Measurements from ENCODE around the gene ZNF772. TPM values are rescaled to one million over a fixed set of nuclear protein-coding genes. Genes with fewer than 3 reads are reported as not detected.
"Not testable (repeated sequence)": the region's sequence is repeated elsewhere in the genome, so short reads cannot be mapped to it uniquely, and the experiment has no call there.

Gene ZNF772
- total RNA-seq = 13.8 to 15.5 TPM (median 14.0 TPM) in 3 replicates

DNA sequence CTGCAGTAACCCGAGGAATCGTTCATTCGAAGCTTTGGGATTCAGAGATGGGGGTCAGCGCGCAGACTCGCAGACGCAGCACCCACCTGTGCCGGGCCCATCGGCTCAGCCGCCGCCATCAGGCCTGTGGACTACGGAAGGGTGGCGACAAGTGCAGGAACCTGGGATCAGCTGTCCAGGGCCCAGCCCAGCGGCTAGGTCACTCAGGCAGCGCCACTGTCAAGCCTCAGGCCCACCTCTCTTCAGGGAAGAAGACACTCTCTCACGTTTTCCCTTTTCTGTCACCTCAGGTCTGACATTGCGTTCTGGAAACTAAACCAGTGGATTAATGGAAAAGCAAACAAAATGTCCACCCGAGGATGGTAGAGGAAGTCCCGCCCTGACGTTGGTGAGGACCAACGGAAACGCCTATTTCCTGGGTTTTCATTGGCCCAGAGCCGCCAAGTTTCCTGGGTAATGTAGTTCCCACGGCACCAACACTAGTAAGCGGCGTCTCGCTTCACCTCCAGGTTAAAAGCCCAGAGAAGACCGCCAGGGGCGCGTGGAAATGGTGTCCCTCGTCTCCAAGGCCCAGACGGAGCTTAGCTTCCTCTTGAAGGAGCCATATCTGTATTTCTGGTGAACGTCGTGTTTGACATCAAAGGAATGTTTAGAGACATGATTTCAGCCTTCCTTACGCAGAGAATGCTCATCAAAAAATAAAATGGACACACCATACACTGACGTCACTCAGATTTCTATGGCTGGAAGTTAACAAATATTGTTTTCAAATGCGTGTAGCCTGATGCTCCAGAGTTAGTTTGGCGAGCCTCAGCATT is at the start of gene ZNF772:
Gene ZNF772, minus strand, starts transcription at position 376 of the 818 bp plus-strand sequence. Its CDS starts 257 bp downstream, at position 119.
- Mint-ChIP-seq H3K4me1 (peaks cover 6% of the 10 kb centered on the region), H3K36me3 (peaks cover 60% of the 10 kb centered on the region), H3K4me3 (peak within 1 kb of the TSS; percentile 83), H3K27ac (peak within 1 kb of the TSS; percentile 70), H3K9me3 (peaks cover 70% of the 10 kb centered on the region), H3K27me3 (ENCODE audit: low read depth) (no peaks in the 10 kb centered on the region)
- TF ChIP-seq CTCF (IDR thresholded peaks at IDR 0.05; ENCODE audit: unreplicated experiment) = no peak
- DNase-seq (ENCODE audit: low spot score in 2 of 2, unreplicated experiment in 2 of 2) = peak; percentile 46 to 72

GRCh38 chr19:57518021-57518420 is 40.7 kb upstream of the ZNF772 start:
- not testable (repeated sequence) for H3K27ac Mint-ChIP-seq
- H3K36me3 Mint-ChIP-seq = peaks cover 46% of the 10 kb centered on the region
- peaks cover 65% of the 10 kb centered on the region for H3K9me3 Mint-ChIP-seq

DNA sequence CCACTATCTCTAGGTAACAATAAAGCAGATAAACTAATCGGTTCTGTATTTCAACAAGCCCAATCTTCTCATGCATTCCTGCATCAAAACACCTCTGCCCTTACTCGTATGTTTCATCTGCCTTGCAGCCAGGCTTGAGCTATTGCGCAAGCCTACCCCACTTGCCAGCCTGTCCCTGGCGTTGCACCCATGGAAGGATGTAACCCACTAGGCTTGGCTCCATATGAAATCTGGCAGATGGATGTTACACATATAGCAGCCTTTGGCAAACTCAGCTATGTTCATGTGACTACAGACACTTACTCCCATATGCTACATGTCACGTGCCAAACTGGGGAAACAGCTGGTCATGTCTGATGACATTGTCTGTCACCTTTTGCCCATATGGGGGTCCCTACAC is 37.9 kb upstream of the ZNF772 start:
- Mint-ChIP-seq H3K27ac (no peak overlapping the region), H3K4me3 (no peak overlapping the region), H3K9me3 (peaks cover 69% of the 10 kb centered on the region), H3K27me3 (ENCODE audit: low read depth) (no peaks in the 10 kb centered on the region), H3K36me3 (peaks cover 57% of the 10 kb centered on the region), H3K4me1 (no peaks in the 10 kb centered on the region)
- DNase-seq (ENCODE audit: low spot score in 2 of 2, unreplicated experiment in 2 of 2) = no peak
- TF ChIP-seq CTCF (IDR thresholded peaks at IDR 0.05; ENCODE audit: unreplicated experiment) = no peak

More at GRCh38 chr19:57518021-57518420, 40.7 kb upstream of the ZNF772 start:
- not testable (repeated sequence) for H3K4me1 Mint-ChIP-seq; DNase-seq (ENCODE audit: low spot score in 2 of 2, unreplicated experiment in 2 of 2); H3K27me3 Mint-ChIP-seq (ENCODE audit: low read depth); H3K4me3 Mint-ChIP-seq

DNA sequence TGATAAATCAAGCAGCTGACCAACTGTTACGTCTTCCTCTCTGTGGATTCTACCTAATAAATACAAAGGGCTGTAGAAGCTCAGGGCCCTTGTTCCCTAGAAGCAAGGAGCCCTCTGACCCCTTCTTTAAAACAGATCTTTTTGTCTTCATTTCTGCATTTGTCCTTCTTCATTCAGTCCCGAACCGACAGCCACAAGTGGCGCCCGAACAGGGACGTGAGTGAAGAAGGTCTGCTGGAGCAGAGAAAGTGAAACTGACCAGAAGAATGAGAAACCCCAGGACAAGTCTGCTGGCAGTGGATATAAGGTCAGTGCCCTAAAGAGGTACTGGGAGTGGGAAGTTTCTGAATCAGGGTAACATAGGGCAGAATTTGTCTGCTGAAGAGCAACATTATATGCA is 35.5 kb upstream of the ZNF772 start:
- peaks cover 79% of the 10 kb centered on the region for H3K9me3 Mint-ChIP-seq
- H3K4me1 Mint-ChIP-seq = no peaks in the 10 kb centered on the region
- H3K4me3 Mint-ChIP-seq = no peak overlapping the region
- no peak for TF ChIP-seq CTCF (IDR thresholded peaks at IDR 0.05; ENCODE audit: unreplicated experiment)
- DNase-seq (ENCODE audit: low spot score in 2 of 2, unreplicated experiment in 2 of 2) = no peak
- peaks cover 76% of the 10 kb centered on the region for H3K36me3 Mint-ChIP-seq
- no peaks in the 10 kb centered on the region for H3K27me3 Mint-ChIP-seq (ENCODE audit: low read depth)
- no peak overlapping the region for H3K27ac Mint-ChIP-seq

- H3K4me1 Mint-ChIP-seq = no peaks in the 10 kb centered on the region
- peaks cover 81% of the 10 kb centered on the region for H3K9me3 Mint-ChIP-seq
- no peak for TF ChIP-seq CTCF (IDR thresholded peaks at IDR 0.05; ENCODE audit: unreplicated experiment)
- no peaks in the 10 kb centered on the region for H3K27me3 Mint-ChIP-seq (ENCODE audit: low read depth)
- no peak overlapping the region for H3K27ac Mint-ChIP-seq
- no peak overlapping the region for H3K4me3 Mint-ChIP-seq
- H3K36me3 Mint-ChIP-seq = peaks cover 79% of the 10 kb centered on the region
- DNase-seq (ENCODE audit: low spot score in 2 of 2, unreplicated experiment in 2 of 2) = no peak
Measured at GRCh38 chr19:57511484-57511883, 34.1 kb upstream of the ZNF772 start.

- Mint-ChIP-seq H3K27me3 (ENCODE audit: low read depth) (no peaks in the 10 kb centered on the region), H3K9me3 (peaks cover 75% of the 10 kb centered on the region), H3K4me3 (no peak overlapping the region), H3K36me3 (peaks cover 86% of the 10 kb centered on the region), H3K27ac (no peak overlapping the region), H3K4me1 (no peaks in the 10 kb centered on the region)
- no peak for TF ChIP-seq CTCF (IDR thresholded peaks at IDR 0.05; ENCODE audit: unreplicated experiment)
- no peak for DNase-seq (ENCODE audit: low spot score in 2 of 2, unreplicated experiment in 2 of 2)
Measured at GRCh38 chr19:57506163-57506562, 28.8 kb upstream of the ZNF772 start.

DNA sequence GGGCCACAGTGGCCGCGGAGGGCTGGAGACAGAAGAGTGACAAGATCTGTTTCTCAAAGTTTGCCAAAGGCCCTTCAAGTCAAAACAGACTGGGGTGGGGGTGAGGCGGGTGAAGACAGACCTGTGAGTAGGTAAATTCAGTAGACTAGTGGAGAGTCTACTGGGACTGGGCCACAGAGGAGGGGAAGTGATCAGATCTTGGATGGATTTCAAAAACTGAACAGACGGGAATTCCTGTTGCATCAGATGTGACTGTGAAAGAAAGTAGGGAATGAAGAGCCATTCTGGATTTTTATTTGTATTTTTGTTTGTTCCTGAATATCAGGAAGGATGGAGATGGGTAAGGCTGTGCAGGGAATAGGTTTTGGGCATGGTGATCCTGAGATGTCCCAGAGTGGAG is 23.0 kb upstream of the ZNF772 start:
- not testable (repeated sequence) for DNase-seq (ENCODE audit: low spot score in 2 of 2, unreplicated experiment in 2 of 2); H3K4me1 Mint-ChIP-seq; H3K27me3 Mint-ChIP-seq (ENCODE audit: low read depth)
- H3K36me3 Mint-ChIP-seq = peaks cover 64% of the 10 kb centered on the region
- peak overlapping the region; percentile 67 for H3K4me3 Mint-ChIP-seq
- H3K27ac Mint-ChIP-seq = peak overlapping the region; percentile 60
- H3K9me3 Mint-ChIP-seq = peaks cover 62% of the 10 kb centered on the region

DNA sequence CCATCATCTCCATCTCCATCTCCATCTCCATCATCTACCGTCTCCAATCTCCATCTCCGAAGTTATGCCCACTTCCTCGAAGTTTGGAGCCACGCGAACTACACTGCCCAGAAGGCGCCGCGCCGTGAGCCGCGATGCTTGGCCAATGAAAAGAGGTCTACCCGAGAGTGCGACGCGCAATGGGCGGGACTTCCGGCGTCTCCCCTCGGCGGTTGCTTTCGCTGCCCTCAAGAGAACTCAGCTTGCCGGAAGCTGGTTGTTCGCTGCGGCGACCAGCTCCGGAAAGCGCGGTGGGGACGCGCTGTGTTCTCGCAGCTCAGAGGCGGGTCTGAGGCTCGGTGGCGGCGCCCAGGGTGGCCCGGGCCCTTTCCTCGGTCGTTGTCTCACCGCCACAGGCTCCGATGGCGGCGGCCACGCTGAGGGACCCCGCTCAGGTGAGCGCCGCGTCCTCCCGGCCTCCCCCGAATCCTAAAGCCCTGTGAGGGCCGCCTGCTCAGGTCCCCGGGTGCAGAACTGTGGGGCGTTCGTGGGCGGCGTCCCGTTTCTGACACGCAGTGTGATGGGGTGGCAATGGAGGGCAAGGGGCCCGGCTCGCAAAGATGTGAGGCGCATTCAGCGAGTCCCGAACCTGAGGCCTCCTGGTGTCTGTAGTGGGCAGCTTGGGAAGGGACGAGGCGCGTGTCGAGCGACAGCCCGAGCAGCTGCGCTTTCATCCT is 22.5 kb upstream of the ZNF772 start, which contains the start of gene ZNF773:
Gene ZNF773, plus strand, starts transcription at position 259 of the 716 bp plus-strand sequence. Its CDS starts 143 bp downstream, at position 402.
- Mint-ChIP-seq H3K4me3 (peak within 1 kb of the TSS; percentile 67), H3K9me3 (peaks cover 62% of the 10 kb centered on the region), H3K36me3 (peaks cover 64% of the 10 kb centered on the region), H3K27ac (peak within 1 kb of the TSS; percentile 60)
- H3K27me3 Mint-ChIP-seq (ENCODE audit: low read depth); H3K4me1 Mint-ChIP-seq: not testable (repeated sequence)
- DNase-seq (ENCODE audit: low spot score in 2 of 2, unreplicated experiment in 2 of 2) = peak; percentile 86 to 90
